Measurements from ENCODE around the gene CDH4. TPM values are rescaled to one million over a fixed set of nuclear protein-coding genes. Genes with fewer than 3 reads are reported as not detected.

The CDH4 gene
- total and polyA plus RNA-seq, 2 of the 13 experiments (the other 11 are each of a cell fraction or from before 2014, with no cell fraction given) = not detected

- TF ChIP-seq ZNF800 (CRISPR knock-in tag; IDR thresholded peaks at IDR 0.05) (no peak), TERF1 (CRISPR knock-in tag; IDR thresholded peaks at IDR 0.05) (no peak), HDAC6 (IDR thresholded peaks at IDR 0.05; ENCODE audit: low read depth, low read length) (no peak), ZNF720 (CRISPR knock-in tag; IDR thresholded peaks at IDR 0.05) (no peak), ETV6 (CRISPR knock-in tag; conservative IDR thresholded peaks at IDR 0.05) (no peak), MIXL1 (CRISPR knock-in tag; IDR thresholded peaks at IDR 0.05) (no peak)
Observed at GRCh38 chr20:61601361-61601760, 349.3 kb downstream of the CDH4 start (continued).

- Histone ChIP-seq H3K4me1 (ENCODE audit: insufficient read depth, low read length) (no peaks in the 10 kb centered on the region), H3K36me3 (replicated peaks in 1 of 2; ENCODE audit: control insufficient read depth in 1 of 2, insufficient read depth in 2 of 2, low read length in 2 of 2) (no peaks in the 10 kb centered on the region), H2AFZ (ENCODE audit: low read length) (no peak overlapping the region), H4K20me1 (ENCODE audit: insufficient read depth, low read length) (peaks cover 7% of the 10 kb centered on the region; the same call in 1 of the 2 replicates), H3K4me2 (ENCODE audit: low read depth, low read length) (no peak overlapping the region), H3K9me3 (ENCODE audit: low read length) (no peaks in the 10 kb centered on the region), H3K27ac (ENCODE audit: extremely low read length, insufficient read depth, low read length) (no peak overlapping the region), H3K79me2 (ENCODE audit: insufficient read depth, low read length) (no peaks in the 10 kb centered on the region), H3K4me3 (replicated peaks in 1 of 3; ENCODE audit: insufficient read depth in 1 of 3, low read depth in 2 of 3, low read length in 3 of 3) (no peak overlapping the region), H3K27me3 (ENCODE audit: control insufficient read depth in 1 of 2, insufficient read depth in 2 of 2, low read length in 2 of 2) (peaks cover 2 to 38% of the 10 kb centered on the region in 2 experiments), H3K9ac (ENCODE audit: insufficient read depth, low read depth, low read length) (no peak overlapping the region)
- WGBS (ENCODE audit: low lambda C conversion rate) = 25% methylated on average over 13 of the region's 14 CpGs
- BruUV-seq (replicated peaks) = no TSS peak
- no peak for DNase-seq (ENCODE audit: low spot score)
- no peak for FAIRE-seq
- intact Hi-C loops (cut with micrococcal nuclease; ENCODE audit: unreplicated experiment) = no loop called here
- in situ Hi-C loops (cut with HindIII; ENCODE audit: extremely low pct_ligation_motif_present, low pct_unique_long_range_greater_than_20kb) = no loop called here
- no peak for ATAC-seq
- CTCF ChIA-PET (ENCODE audit: low intra/inter-chr PET ratio, low total read pairs) = no interaction called here
- POLR2A ChIA-PET = no interaction called here
- no peak for TF ChIP-seq ZNF749 (CRISPR knock-in tag; IDR thresholded peaks at IDR 0.05; ENCODE audit: borderline replicate concordance)
- TF ChIP-seq POLR2G (IDR thresholded peaks at IDR 0.05; ENCODE audit: low read depth, low read length) = no peak
- no peak for TF ChIP-seq HHEX (CRISPR knock-in tag; IDR thresholded peaks at IDR 0.05)
- no peak for TF ChIP-seq FLYWCH1 (CRISPR knock-in tag; IDR thresholded peaks at IDR 0.05)
- TF ChIP-seq AHR (CRISPR knock-in tag; IDR thresholded peaks at IDR 0.05) = no peak
- no peak for TF ChIP-seq SP140L (CRISPR knock-in tag; IDR thresholded peaks at IDR 0.05; ENCODE audit: borderline replicate concordance)
- TF ChIP-seq SNRNP70 (IDR thresholded peaks at IDR 0.05; ENCODE audit: low read depth, low read length) = no peak
- no peak for TF ChIP-seq PCBP1 (IDR thresholded peaks at IDR 0.05; ENCODE audit: borderline replicate concordance, low read depth, low read length)
- no peak for TF ChIP-seq ZUFSP (CRISPR knock-in tag; IDR thresholded peaks at IDR 0.05; ENCODE audit: borderline replicate concordance)
- TF ChIP-seq CHD4 (IDR thresholded peaks at IDR 0.05; ENCODE audit: borderline replicate concordance, low read length) = no peak
- no peak for TF ChIP-seq ZNF496 (CRISPR knock-in tag; IDR thresholded peaks at IDR 0.05; ENCODE audit: insufficient replicate concordance)
- no peak for TF ChIP-seq HNRNPL (IDR thresholded peaks at IDR 0.05; ENCODE audit: low read depth, low read length)
- TF ChIP-seq MAX (IDR thresholded peaks at IDR 0.05) = no peak
- no peak for TF ChIP-seq BCL6 (CRISPR knock-in tag; IDR thresholded peaks at IDR 0.05)
- TF ChIP-seq KLF16 (CRISPR knock-in tag; IDR thresholded peaks at IDR 0.05) = no peak
- TF ChIP-seq SP5 (CRISPR knock-in tag; IDR thresholded peaks at IDR 0.05; ENCODE audit: borderline replicate concordance, low read depth) = no peak
Observed at GRCh38 chr20:61601853-61602252, 349.8 kb downstream of the CDH4 start.

Data from HepG2 (cell line).